Mucosa of descending colon (tissue), 3 donors: Measurements from ENCODE around the gene CPLX1. TPM values are rescaled to one million over a fixed set of nuclear protein-coding genes. Genes with fewer than 3 reads are reported as not detected.

Experiments used
- ATAC-seq: fragments of 200-7000 bp; cut with Tn5 transposase; one replicate; pipeline ENCODE4 v1.9.1; 2020; ENCODE audit warnings: mild to moderate bottlenecking, moderate library complexity
- DNase-seq, 3 donors: peaks; one replicate each; pipeline ENCODE4 v3.0.0-alpha.2; 2020
- H3K36me3 ChIP-seq: fragments of 200-600 bp; one replicate; pipeline ENCODE4 v1.8.0; 2021; ENCODE audit warnings: low read depth, mild to moderate bottlenecking
- H3K4me1 ChIP-seq: fragments of 200-600 bp; one replicate; pipeline ENCODE4 v1.8.0; 2021; ENCODE audit warnings: low read depth, mild to moderate bottlenecking
- H3K4me3 ChIP-seq: fragments of 200-600 bp; one replicate; pipeline ENCODE4 v1.8.0; 2021; ENCODE audit warnings: mild to moderate bottlenecking
- H3K9me3 ChIP-seq: fragments of 200-600 bp; one replicate; pipeline ENCODE4 v1.8.0; 2021; ENCODE audit warnings: mild to moderate bottlenecking
- intact Hi-C, 2 donors: fragments of 100-400 bp; cut with DNase I in 1 of 2; cut with micrococcal nuclease in 1 of 2; formaldehyde crosslinking; loops; one replicate each; pipeline versions ENCODE4 v1.11.0 to v1.11.1; 2022; cut with DNase I, micrococcal nuclease
- total RNA-seq, 3 donors: library from RNA; stranded (reverse); fragmentation: NEBNext Ultra II Directional in 2 of 3; extraction: Animal tissue kit (Norgen Biotek cat#: 25700) in 2 of 3; gene quantifications; one replicate each; pipeline versions ENCODE4 v1.2.1 to v1.2.4, GENCODE V29; 2021 to 2023
- TF ChIP-seq, protein P1 (sequence below): fragments of 200-600 bp; IDR thresholded peaks from one replicate; pipeline ENCODE4 v1.8.0; 2022; ENCODE audit warnings: antibody characterized with exemption, mild to moderate bottlenecking
- donor health status: DM: no; HTN: no; CAD: no; lungs with moderate emphysema.
- donor health status: DM: no; HTN: no; CAD: no.
- donor health status: DM: no; HTN: yes; CAD: no.

The CPLX1 gene
- total RNA-seq, 3 donors from 2014 or later, result 1.9 to 3.4 (median 2.7) TPM

GRCh38 chr4:821181-821591 lies 4.7 kb downstream of the CPLX1 start:
- peaks cover 4% of the 10 kb centered on the region for H3K4me1 ChIP-seq
- TF ChIP-seq, protein P1, sequence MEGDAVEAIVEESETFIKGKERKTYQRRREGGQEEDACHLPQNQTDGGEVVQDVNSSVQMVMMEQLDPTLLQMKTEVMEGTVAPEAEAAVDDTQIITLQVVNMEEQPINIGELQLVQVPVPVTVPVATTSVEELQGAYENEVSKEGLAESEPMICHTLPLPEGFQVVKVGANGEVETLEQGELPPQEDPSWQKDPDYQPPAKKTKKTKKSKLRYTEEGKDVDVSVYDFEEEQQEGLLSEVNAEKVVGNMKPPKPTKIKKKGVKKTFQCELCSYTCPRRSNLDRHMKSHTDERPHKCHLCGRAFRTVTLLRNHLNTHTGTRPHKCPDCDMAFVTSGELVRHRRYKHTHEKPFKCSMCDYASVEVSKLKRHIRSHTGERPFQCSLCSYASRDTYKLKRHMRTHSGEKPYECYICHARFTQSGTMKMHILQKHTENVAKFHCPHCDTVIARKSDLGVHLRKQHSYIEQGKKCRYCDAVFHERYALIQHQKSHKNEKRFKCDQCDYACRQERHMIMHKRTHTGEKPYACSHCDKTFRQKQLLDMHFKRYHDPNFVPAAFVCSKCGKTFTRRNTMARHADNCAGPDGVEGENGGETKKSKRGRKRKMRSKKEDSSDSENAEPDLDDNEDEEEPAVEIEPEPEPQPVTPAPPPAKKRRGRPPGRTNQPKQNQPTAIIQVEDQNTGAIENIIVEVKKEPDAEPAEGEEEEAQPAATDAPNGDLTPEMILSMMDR, result no peak
- no peaks in the 10 kb centered on the region for H3K9me3 ChIP-seq
- DNase-seq, result peak in 1 of 3 donors; percentile 14
- no peak for ATAC-seq
- intact Hi-C loops, result no loop called here
- H3K4me3 ChIP-seq, result no peak overlapping the region
- no peaks in the 10 kb centered on the region for H3K36me3 ChIP-seq

- TF ChIP-seq, protein P1, result no peak
- DNase-seq (no peak), ATAC-seq (no peak)
- peaks cover 7% of the 10 kb centered on the region for H3K4me1 ChIP-seq
- H3K4me3 ChIP-seq, result no peak overlapping the region
- intact Hi-C loops, result no loop called here
- H3K9me3 ChIP-seq, result no peaks in the 10 kb centered on the region
- no peaks in the 10 kb centered on the region for H3K36me3 ChIP-seq
Observed at GRCh38 chr4:820230-821172, 5.4 kb downstream of the CPLX1 start.

GRCh38 chr4:819401-820229 lies 6.3 kb downstream of the CPLX1 start:
- Histone ChIP-seq H3K4me3 (no peak overlapping the region), H3K36me3 (no peaks in the 10 kb centered on the region), H3K4me1 (peaks cover 3% of the 10 kb centered on the region), H3K9me3 (no peaks in the 10 kb centered on the region)
- no peak for ATAC-seq
- no peak for DNase-seq
- intact Hi-C loops, result no loop called here
- TF ChIP-seq, protein P1, result no peak

DNA sequence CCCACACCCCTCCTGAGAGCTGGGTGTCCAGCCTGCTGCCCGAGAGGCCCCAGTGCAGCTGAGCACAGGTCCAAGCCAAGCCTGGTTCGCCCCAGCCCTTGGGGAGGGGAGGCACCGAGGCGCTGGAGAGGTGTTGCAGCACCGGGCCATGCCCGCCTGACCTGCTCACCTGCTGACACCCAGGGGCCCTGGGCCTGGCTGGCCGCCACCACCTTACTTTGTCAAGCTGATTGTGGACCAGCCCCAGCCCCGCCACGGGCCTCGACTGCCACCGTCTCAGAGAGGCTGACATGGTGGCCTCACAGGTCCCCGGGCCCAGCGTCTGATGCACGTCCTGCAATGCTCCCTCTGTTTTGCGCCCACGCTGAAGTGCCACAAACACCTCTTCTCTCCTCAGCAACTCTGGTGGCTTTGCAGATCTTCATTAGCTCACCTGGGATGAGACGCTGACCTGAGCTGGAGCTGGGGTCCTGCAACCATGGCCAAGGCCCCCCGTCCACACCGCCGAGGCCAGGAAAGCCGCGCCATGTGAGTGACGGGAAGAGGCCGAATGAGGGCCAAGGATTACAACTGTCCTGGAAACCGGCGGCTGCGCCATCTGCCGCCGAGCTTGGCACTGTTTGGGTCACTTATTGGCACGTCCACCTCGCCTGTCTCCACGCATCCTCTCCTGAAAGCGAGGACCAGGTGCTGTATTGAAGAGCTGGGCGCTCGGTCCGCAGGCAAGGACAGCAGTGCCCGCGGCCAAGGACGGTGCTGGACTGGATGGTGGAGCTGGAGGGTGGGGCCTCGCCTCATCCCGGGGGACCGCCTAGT lies 7.6 kb downstream of the CPLX1 start:
- no peak overlapping the region for H3K4me3 ChIP-seq
- no peaks in the 10 kb centered on the region for H3K9me3 ChIP-seq
- intact Hi-C loops, result no loop called here
- ATAC-seq (no peak), DNase-seq (no peak)
- H3K36me3 ChIP-seq, result no peaks in the 10 kb centered on the region
- TF ChIP-seq, protein P1, result no peak
- H3K4me1 ChIP-seq, result peaks cover 3% of the 10 kb centered on the region

DNA sequence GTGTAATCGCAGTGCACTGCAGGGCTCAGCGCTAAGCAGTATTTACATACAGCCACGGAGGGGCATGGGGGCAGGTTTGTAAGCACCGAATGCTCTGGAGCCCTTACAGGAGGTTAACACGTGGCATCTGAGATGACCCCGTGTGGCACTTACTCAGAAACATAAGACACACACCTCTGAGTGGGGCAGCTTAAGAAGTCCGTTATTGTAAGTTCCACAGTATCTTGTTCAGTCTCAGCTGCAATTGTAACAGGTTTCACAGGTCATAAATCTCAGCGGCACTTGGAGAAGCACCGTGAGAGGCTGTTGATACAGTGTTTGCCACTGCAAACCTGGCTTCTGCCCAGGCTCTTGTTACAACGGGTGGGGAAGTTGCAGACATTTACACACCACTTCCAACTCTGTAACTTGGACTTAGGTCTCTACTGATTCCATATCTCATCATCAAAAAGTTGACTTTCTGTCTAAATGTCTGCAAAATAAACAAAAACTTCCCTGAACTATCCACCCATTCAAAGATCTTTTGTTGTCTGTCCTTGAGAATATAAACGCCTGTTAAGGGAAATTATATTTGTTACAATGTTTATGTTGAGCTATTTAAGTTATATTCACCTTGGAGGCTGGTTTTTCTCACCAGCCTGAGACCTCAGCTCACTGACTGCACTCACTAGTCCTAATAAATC lies 10.3 kb downstream of the CPLX1 start:
- Histone ChIP-seq H3K4me1 (peaks cover 3% of the 10 kb centered on the region), H3K9me3 (no peaks in the 10 kb centered on the region), H3K4me3 (no peak overlapping the region), H3K36me3 (no peaks in the 10 kb centered on the region)
- intact Hi-C loops, result no loop called here
- ATAC-seq (peak; percentile 93), DNase-seq (peak in 2 of 3 donors; percentile 25 to 83)
- TF ChIP-seq, protein P1, result no peak
